ENCODE results near the gene MUCL1.

Gene MUCL1

DNA sequence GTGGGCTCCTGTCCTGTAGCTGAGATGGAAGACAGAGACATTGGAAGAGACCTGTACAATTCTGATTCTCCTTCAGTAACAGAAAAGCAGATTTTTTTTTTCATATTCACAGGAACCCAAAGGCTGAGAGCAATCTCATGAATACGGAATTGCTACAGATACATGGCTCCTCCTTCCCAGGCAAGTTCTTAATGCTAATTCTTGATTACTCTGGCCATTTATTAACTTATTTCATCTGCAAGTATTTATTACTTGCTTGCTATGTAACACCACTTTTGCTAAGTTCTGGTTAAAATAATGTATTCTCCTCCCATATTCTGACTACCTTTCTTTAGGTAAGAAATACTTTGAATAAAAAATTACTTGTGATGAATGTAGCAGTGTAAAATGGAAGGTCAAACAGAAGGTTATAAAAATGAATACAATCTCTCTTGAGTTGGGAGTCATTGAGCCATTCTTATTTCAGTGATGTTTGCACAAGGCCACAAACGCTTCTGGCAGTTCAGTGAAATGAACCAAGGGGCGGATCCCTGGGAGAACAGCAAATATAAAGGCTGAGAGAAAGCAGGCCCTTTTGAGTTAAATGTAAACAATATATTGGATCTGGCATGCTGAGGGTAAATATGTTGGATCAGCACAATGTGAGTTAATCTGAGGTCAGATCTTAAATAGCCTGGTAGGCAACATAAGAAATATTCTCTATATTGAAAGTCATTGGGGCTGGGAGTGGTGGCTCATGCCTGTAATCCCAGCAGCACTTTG lies 37.6 kb downstream of the MUCL1 start:
- Histone ChIP-seq H3K9ac (ENCODE audit: low read length) (no peak overlapping the region), H3K27me3 (replicated peaks; ENCODE audit: control insufficient read depth, insufficient read depth, low read length) (peaks cover 6% of the 10 kb centered on the region), H3K4me3 (ENCODE audit: low read length) (no peak overlapping the region), H3K4me1 (ENCODE audit: control insufficient read depth, insufficient read depth, low read length) (no peaks in the 10 kb centered on the region), H3K36me3 (ENCODE audit: control insufficient read depth, insufficient read depth, low read length, severe bottlenecking) (no peaks in the 10 kb centered on the region), H3K9me3 (ENCODE audit: control insufficient read depth, low read length) (no peaks in the 10 kb centered on the region)
- no peak for DNase-seq (ENCODE audit: low read depth)
